GM21526 (cell line): ENCODE results near the gene MGP.
A peak's percentile ranks its signal among the peaks of the same experiment; 100 is the strongest.

Source experiments
- ATAC-seq: cut with Tn5 transposase; IDR thresholded peaks from one replicate; pipeline ENCODE4 v1.9.1; 2021; ENCODE audit warnings: moderate library complexity; ENCODE audit not compliant: unreplicated experiment, low FRiP score

MGP gene

GRCh38 chr12:14885718-14886221 is at the start of gene MGP:
Gene MGP (minus strand): TSS chr12:14885854. CDS start chr12:14885791, 63 bp downstream.
- no peak for ATAC-seq

GRCh38 chr12:14935031-14935430 is 49.4 kb upstream of the MGP start:
- no peak for ATAC-seq

GRCh38 chr12:14934511-14934910 is 48.9 kb upstream of the MGP start:
- no peak for ATAC-seq

- ATAC-seq: no peak
These were observed 46.3 kb upstream of the MGP start for GRCh38 chr12:14931791-14932560.

GRCh38 chr12:14931359-14931758 is 45.7 kb upstream of the MGP start:
- no peak for ATAC-seq

GRCh38 chr12:14930299-14930698 is 44.6 kb upstream of the MGP start:
- ATAC-seq: no peak

GRCh38 chr12:14928931-14929330 is 43.3 kb upstream of the MGP start:
- ATAC-seq: no peak

GRCh38 chr12:14927267-14927666 is 41.6 kb upstream of the MGP start:
- peak; percentile 50 for ATAC-seq

GRCh38 chr12:14924541-14924940 is 38.9 kb upstream of the MGP start:
- no peak for ATAC-seq

GRCh38 chr12:14923944-14924343 is 38.3 kb upstream of the MGP start:
- no peak for ATAC-seq

GRCh38 chr12:14921218-14921617 is 35.6 kb upstream of the MGP start:
- ATAC-seq: peak; percentile 80

GRCh38 chr12:14920475-14921126 is 34.9 kb upstream of the MGP start:
- ATAC-seq: peak; percentile 76

- no peak for ATAC-seq
These were observed 33.8 kb upstream of the MGP start for GRCh38 chr12:14919455-14919854.

GRCh38 chr12:14915736-14916135 is 30.1 kb upstream of the MGP start:
- ATAC-seq: no peak

- no peak for ATAC-seq
These were observed 27.7 kb upstream of the MGP start for GRCh38 chr12:14913381-14913781.

GRCh38 chr12:14911131-14911530 is 25.5 kb upstream of the MGP start:
- ATAC-seq: no peak

- no peak for ATAC-seq
These were observed 24.6 kb upstream of the MGP start for GRCh38 chr12:14910090-14910915.

GRCh38 chr12:14907953-14908352 is 22.3 kb upstream of the MGP start:
- ATAC-seq: no peak

GRCh38 chr12:14906114-14906513 is 20.5 kb upstream of the MGP start:
- ATAC-seq: no peak

- ATAC-seq: no peak
These were observed 19.8 kb upstream of the MGP start for GRCh38 chr12:14905269-14906004.
